Measurements from ENCODE around the gene SIGLECL1.

The SIGLECL1 gene

GRCh38 chr19:51250786-51251467 lies at the start of gene SIGLECL1:
SIGLECL1 (plus strand) TSS chr19:51251080; CDS start chr19:51264073, 12,993 bp downstream.
- no peak within 1 kb of the TSS for H3K4me3 ChIP-seq (replicated peaks; ENCODE audit: low read depth, low read length)
- TF ChIP-seq, protein P1, sequence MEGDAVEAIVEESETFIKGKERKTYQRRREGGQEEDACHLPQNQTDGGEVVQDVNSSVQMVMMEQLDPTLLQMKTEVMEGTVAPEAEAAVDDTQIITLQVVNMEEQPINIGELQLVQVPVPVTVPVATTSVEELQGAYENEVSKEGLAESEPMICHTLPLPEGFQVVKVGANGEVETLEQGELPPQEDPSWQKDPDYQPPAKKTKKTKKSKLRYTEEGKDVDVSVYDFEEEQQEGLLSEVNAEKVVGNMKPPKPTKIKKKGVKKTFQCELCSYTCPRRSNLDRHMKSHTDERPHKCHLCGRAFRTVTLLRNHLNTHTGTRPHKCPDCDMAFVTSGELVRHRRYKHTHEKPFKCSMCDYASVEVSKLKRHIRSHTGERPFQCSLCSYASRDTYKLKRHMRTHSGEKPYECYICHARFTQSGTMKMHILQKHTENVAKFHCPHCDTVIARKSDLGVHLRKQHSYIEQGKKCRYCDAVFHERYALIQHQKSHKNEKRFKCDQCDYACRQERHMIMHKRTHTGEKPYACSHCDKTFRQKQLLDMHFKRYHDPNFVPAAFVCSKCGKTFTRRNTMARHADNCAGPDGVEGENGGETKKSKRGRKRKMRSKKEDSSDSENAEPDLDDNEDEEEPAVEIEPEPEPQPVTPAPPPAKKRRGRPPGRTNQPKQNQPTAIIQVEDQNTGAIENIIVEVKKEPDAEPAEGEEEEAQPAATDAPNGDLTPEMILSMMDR (IDR thresholded peaks at IDR 0.05; ENCODE audit: insufficient read depth, low read length, poor library complexity, severe bottlenecking): no peak
- DNase-seq (ENCODE audit: extremely low read depth, insufficient read length): no peak
- no peaks in the 10 kb centered on the region for H3K36me3 ChIP-seq (ENCODE audit: control insufficient read depth, insufficient read depth, low read length)
- no peaks in the 10 kb centered on the region for H3K27me3 ChIP-seq (replicated peaks; ENCODE audit: control insufficient read depth, insufficient read depth, low read length)

GRCh38 chr19:51201712-51202111 lies 49.2 kb upstream of the SIGLECL1 start:
- H3K36me3 ChIP-seq (ENCODE audit: control insufficient read depth, insufficient read depth, low read length): no peaks in the 10 kb centered on the region
- TF ChIP-seq, protein P1 (IDR thresholded peaks at IDR 0.05; ENCODE audit: insufficient read depth, low read length, poor library complexity, severe bottlenecking): no peak
- H3K4me3 ChIP-seq (replicated peaks; ENCODE audit: low read depth, low read length): no peak overlapping the region
- no peak for DNase-seq (ENCODE audit: extremely low read depth, insufficient read length)
- no peaks in the 10 kb centered on the region; the same call in 1 of the 2 replicates for H3K27me3 ChIP-seq (replicated peaks; ENCODE audit: control insufficient read depth, insufficient read depth, low read length)

GRCh38 chr19:51203916-51204315 lies 47.0 kb upstream of the SIGLECL1 start:
- TF ChIP-seq, protein P1 (IDR thresholded peaks at IDR 0.05; ENCODE audit: insufficient read depth, low read length, poor library complexity, severe bottlenecking): no peak
- no peak overlapping the region for H3K4me3 ChIP-seq (replicated peaks; ENCODE audit: low read depth, low read length)
- H3K36me3 ChIP-seq (ENCODE audit: control insufficient read depth, insufficient read depth, low read length): no peaks in the 10 kb centered on the region
- no peaks in the 10 kb centered on the region; the same call in 1 of the 2 replicates for H3K27me3 ChIP-seq (replicated peaks; ENCODE audit: control insufficient read depth, insufficient read depth, low read length)
- DNase-seq (ENCODE audit: extremely low read depth, insufficient read length): no peak

GRCh38 chr19:51204321-51204720 lies 46.6 kb upstream of the SIGLECL1 start:
- H3K27me3 ChIP-seq (replicated peaks; ENCODE audit: control insufficient read depth, insufficient read depth, low read length): no peaks in the 10 kb centered on the region; the same call in 1 of the 2 replicates
- TF ChIP-seq, protein P1 (IDR thresholded peaks at IDR 0.05; ENCODE audit: insufficient read depth, low read length, poor library complexity, severe bottlenecking): no peak
- no peak for DNase-seq (ENCODE audit: extremely low read depth, insufficient read length)
- H3K4me3 ChIP-seq (replicated peaks; ENCODE audit: low read depth, low read length): no peak overlapping the region
- no peaks in the 10 kb centered on the region for H3K36me3 ChIP-seq (ENCODE audit: control insufficient read depth, insufficient read depth, low read length)

DNA sequence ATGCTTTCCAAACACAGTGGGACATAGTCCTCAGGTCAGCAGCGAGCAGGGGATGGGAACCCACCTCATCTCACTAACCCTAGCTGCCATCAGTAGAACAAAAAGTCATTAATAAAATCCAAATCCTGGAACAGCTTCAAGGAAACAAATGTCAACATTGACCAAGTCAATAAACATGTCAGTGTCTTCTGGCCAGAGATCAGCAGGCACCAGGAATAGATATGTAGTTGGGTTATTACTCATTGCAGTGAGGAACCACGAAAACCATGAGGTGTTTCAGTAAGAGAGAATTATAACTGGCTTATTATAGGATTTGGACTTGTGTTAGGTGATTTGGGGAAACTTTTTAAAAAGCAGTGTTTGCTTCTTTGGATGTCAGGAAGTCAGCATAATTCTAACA lies 43.1 kb upstream of the SIGLECL1 start:
- Histone ChIP-seq H3K4me3 (replicated peaks; ENCODE audit: low read depth, low read length) (no peak overlapping the region), H3K27me3 (replicated peaks; ENCODE audit: control insufficient read depth, insufficient read depth, low read length) (no peaks in the 10 kb centered on the region), H3K36me3 (ENCODE audit: control insufficient read depth, insufficient read depth, low read length) (no peaks in the 10 kb centered on the region)
- TF ChIP-seq, protein P1 (IDR thresholded peaks at IDR 0.05; ENCODE audit: insufficient read depth, low read length, poor library complexity, severe bottlenecking): no peak
- DNase-seq (ENCODE audit: extremely low read depth, insufficient read length): no peak
